ENCODE measurements around the gene OXGR1.
"Not testable (repeated sequence)": the region's sequence is repeated elsewhere in the genome, so short reads cannot be mapped to it uniquely, and the experiment has no call there.

Gene OXGR1

GRCh38 chr13:96994017-96994857 is at the start of gene OXGR1:
OXGR1 (minus strand) TSS chr13:96994476; CDS start chr13:96987759, 6,717 bp downstream.
- DNase-seq (ENCODE audit: low read depth in 2 of 2) = no peak

DNA sequence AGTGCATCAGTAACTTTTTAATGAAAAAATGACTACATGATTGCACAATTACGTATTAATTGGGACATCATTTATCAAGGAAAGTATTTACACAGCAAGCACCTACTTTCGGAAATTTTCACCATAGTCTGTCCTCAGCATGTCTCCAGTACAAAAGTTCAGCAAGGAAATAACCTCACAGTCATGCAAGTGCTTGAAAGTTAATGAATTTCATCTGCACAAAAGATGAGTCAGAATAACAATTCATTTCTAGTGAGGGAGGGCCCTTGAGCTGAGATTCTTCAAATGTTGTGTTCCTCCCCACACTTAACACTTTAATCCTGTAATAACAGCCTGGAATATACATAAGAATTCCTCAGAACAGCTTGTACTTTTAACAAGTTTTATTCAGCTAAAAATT is 49.0 kb upstream of the OXGR1 start:
- DNase-seq (ENCODE audit: low read depth in 2 of 2) = peak; percentile 87 to 88

DNA sequence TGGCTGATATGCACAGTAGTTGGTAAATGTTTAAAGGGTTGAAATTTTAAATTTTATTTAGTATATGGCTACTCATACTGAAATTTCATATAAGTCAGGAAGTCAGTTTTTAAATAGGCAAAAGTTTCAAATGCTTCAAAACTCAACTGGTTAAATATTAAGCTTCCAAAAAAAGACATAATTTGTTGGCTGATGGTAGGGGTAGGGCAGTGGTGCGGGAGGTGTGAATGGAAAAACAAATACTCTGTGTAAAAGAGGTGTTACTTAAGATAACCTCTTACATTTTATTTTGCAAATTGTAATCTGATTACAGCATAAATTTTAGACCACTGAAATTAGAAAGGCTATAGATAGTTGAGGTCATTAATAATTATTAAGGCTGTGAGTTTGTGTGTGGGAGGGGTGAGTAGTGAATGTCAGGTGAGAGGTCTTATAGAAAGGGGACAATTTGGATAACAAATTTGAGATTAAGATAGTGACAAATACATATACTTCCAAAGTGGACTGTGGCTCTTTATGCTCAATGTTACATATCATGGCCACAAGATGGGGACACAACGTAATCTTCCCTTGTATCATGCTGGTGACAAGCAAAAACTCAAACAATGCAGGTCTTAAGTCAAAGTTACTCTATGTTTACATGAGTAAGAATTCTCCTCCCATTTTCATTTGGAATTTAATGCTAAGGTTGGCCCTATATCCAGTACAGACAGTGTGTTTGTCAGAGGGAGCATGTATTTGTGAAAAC is 36.6 kb upstream of the OXGR1 start:
- DNase-seq (ENCODE audit: low read depth in 2 of 2) = peak; percentile 35 to 44

- peak; percentile 31 to 32 for DNase-seq (ENCODE audit: low read depth in 2 of 2)
Measured at GRCh38 chr13:97028441-97029299, 34.4 kb upstream of the OXGR1 start.

DNA sequence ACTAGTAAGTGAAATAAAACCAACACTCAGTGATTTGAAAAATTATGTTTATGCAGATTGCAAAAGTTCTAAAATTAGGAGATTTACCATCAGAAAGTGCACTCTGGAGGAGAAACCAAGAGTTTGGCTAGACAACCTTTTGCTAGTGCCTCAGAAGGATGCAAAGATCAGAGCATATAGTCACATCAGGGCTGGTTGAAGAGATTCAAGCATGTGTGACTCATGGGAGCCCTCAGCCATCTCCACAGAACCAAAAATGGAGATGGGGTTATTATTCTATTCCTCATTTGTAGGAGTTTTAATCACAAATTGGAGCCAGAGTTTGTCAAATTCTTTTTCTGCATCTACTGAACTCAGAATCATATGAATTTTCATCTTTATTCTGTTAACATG is 32.9 kb upstream of the OXGR1 start:
- DNase-seq (ENCODE audit: low read depth in 2 of 2) = no peak

GRCh38 chr13:97026531-97027161 is 32.4 kb upstream of the OXGR1 start:
- no peak for DNase-seq (ENCODE audit: low read depth in 2 of 2)

GRCh38 chr13:97023812-97024211 is 29.5 kb upstream of the OXGR1 start:
- not testable (repeated sequence) for DNase-seq (ENCODE audit: low read depth in 2 of 2)

DNA sequence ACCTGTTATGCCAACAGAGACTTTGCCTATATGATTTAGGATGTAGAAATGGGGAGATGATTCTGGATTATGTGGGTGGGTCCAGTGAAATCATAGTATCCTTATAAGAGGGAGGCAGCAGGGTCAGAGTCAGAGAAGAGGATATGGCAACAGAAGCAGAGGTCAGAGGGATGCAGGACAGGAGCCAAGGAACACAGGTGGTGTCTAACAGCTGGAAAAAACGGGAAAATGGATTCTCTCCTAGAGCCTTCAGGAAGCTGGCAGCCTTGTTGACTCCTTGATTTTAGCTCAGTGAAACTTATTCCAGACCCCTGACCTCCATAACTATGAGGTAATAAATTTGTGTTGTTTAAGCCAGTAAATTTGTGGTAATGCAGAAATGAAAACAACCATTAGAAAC is 28.8 kb upstream of the OXGR1 start:
- DNase-seq (ENCODE audit: low read depth in 2 of 2) = no peak

DNA sequence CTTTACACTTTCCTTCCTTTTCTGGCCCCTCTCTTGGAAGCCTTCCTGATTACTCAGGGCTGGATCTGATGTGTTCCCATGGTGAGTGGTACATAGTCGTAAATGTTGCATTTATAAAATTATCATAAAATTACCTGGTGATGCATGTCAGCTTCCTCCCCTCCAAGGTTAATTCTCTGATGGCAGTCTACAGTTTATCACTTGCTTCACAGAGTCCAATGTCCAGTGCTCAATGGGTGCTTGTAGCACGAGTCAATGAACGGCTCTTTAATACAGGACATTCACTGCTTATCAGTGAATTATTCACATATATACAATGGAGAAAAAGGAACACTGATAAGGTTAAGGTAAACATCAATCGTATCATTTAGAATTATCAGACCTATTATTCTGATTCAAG is 27.0 kb upstream of the OXGR1 start:
- no peak for DNase-seq (ENCODE audit: low read depth in 2 of 2)

- DNase-seq (ENCODE audit: low read depth in 2 of 2) = no peak
Measured at GRCh38 chr13:97020689-97021240, 26.5 kb upstream of the OXGR1 start.

- DNase-seq (ENCODE audit: low read depth in 2 of 2) = no peak
Measured at GRCh38 chr13:97020194-97020593, 25.9 kb upstream of the OXGR1 start.

- no peak for DNase-seq (ENCODE audit: low read depth in 2 of 2)
Measured at GRCh38 chr13:97019236-97019635, 25.0 kb upstream of the OXGR1 start.

DNA sequence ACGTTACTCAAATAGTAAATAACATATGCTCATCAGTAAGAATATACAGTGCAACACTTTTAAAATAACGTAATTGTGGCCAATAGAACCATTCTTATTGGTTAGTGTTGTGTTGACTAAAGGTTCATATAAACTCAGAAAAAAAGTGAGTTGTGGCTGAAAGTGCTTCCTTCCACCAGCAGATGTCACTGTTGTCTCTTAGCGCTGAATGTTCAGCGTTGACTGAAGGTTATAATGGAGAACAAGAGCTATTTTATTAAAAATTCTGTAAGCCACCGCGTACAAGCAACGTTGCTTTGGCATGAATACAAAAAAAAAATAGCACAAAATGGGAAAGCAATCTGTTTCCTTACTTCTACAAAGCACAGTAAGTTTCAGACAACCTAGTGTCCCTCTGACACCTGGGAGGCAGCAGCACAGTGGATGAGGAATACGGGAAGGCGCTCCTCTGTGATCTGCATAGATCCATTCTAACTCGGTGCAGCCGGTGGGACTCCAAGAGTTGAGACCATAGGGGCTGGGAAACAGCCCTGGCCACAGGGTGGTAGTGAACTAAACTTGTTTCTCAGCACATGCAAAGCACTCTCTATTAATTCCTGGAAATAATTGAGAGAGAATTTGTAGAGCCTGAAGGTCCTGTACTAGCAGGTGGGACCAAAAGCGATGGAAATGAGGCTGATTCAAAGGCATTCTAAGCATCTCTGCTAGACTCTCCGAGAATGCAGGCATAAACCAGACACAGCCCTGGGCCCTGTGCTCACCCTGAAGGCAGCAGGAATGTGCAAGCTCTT is 23.9 kb upstream of the OXGR1 start:
- DNase-seq (ENCODE audit: low read depth in 2 of 2) = peak; percentile 34 to 37

DNA sequence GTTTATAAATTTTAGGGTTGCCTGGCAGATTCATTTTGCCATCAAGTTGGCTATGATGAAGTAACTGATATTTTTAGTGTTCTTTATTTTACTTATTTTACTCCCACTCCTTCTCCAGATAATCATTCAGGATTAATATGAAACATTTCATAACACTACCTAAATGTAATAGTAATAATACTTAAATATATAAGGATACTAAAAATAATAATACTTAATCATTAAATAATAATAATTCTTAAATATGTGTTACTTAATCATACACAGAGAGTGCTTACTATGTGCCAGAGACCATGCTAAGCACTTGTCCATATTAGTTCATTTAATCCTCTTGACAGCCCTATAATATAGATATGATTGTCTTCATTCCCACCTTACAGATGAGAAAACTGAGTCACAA is 23.0 kb upstream of the OXGR1 start:
- no peak for DNase-seq (ENCODE audit: low read depth in 2 of 2)

GRCh38 chr13:97015661-97016350 is 21.5 kb upstream of the OXGR1 start:
- DNase-seq (ENCODE audit: low read depth in 2 of 2) = no peak

DNA sequence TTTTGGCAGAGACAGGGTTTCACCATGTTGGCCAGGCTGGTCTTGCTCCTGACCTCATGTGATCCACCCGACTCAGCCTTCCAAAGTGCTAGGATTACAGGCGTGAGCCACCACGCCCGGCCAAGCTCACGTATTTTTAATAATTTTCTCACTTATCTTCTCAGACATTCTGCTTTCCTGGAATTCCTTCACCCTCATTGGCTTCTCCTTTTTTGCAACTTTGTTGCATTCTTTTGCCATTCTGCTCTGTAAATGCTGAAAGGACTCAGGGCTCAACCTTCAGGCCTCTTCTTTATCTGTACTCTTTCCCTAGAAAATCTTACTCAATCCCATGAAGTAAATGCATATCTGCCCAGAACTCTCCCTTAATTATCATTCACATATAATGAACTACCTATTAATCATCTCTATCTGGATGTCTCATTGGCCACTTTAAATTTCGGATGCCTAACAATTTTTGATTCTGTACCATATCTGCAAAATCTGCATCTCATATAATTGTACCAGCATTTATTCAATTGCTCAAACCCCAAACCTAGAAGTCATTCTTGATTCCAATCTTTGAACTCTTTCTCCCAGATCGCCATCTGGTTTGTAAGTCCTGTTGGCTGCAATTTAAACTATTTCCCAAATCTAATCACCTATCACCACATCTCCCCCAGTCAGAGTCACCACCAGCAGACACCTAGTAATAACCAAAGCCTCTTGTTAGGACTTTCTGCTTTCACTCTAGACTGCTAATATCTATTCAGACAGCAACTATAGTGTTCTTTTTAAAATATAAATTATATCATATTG is 18.2 kb upstream of the OXGR1 start:
- no peak for DNase-seq (ENCODE audit: low read depth in 2 of 2)

DNA sequence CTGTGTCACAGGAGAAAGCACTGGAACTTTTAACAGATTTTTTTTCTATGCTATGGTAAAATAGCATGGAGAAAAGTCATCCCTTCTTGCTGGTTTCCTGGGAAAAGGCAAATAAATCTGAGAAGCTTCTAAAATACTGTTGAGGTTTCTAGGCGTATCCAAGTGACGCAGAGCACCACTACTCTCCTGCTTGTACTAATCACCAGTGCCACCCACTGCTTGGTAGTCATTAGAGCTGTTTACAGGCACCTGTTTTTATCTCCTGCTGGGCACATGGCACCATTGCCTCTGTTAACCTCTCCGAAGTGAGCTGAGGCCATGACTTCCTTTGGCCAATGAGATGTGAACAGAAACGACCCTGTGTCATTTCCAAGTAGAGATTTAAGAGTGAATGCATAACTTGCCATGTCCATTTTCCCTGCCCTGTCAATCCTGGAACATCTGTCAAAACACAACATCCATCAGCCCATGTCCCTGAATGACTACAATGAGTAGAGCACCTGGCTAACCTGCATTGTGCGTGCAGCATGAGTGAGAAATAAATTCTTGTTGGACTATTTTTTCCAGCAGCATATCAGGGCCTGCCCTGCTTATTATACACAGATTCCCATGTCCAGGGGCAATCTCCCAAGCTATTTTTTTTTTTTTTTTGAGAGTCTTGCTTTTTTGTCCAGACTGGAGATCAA is 17.3 kb upstream of the OXGR1 start:
- DNase-seq (ENCODE audit: low read depth in 2 of 2) = no peak

DNA sequence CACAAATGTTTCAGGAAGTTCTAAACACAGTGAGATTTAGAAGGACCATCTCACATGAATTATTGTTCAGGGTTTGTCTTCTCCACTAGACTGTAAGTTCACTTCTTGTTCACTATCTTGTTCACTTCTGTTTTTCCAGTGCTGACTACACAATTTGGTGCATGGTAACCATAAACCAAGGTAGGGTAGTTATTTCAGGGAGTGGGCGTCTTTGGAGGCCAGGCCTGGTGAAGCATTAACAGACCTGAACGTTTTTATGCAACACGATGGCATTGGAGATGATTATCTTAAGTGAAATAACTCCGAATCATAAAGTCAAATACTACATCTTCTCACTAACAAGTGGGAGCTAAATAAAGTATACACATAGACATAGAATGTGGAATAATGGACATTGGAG is 14.4 kb upstream of the OXGR1 start:
- no peak for DNase-seq (ENCODE audit: low read depth in 2 of 2)
